Activated T-helper 2 cell treated with anti-CD3 and anti-CD28 coated beads, Interferon-gamma antibody, Interleukin-2, Interleukin-4, amounts not matched to agents 10 μg/mL and 5 μg/mL and 100 μg/mL, durations not matched to agents 14 hours and 24 hours and 36 hours (primary cell): ENCODE data around the gene BCAS4. TPM values are rescaled to one million over a fixed set of nuclear protein-coding genes. Genes with fewer than 3 reads are reported as not detected.

ENCODE experiments used
- DNase-seq: peaks from one replicate; pipeline ENCODE4 v3.0.0; 2021; ENCODE audit warnings: low spot score
- H3K27ac Mint-ChIP-seq: one replicate; pipeline ENCODE4 v1.8.0; 2021; ENCODE audit warnings: mixed read lengths
- H3K27me3 Mint-ChIP-seq: one replicate; pipeline ENCODE4 v1.8.0; 2021; ENCODE audit warnings: low read depth, mixed read lengths
- H3K36me3 Mint-ChIP-seq: one replicate; pipeline ENCODE4 v1.8.0; 2021; ENCODE audit warnings: low read depth, mixed read lengths
- H3K4me1 Mint-ChIP-seq: one replicate; pipeline ENCODE4 v1.8.0; 2021; ENCODE audit warnings: low read depth, mixed read lengths
- H3K4me3 Mint-ChIP-seq: one replicate; pipeline ENCODE4 v1.8.0; 2021; ENCODE audit warnings: low read depth, mild to moderate bottlenecking, moderate library complexity, mixed read lengths
- H3K9me3 Mint-ChIP-seq: one replicate; pipeline ENCODE4 v1.8.0; 2021; ENCODE audit warnings: mixed read lengths
- intact Hi-C: fragments of 100-400 bp; cut with micrococcal nuclease; formaldehyde crosslinking; loops from one replicate; pipeline ENCODE4 v1.15.1; 2023
- total RNA-seq: library from RNA; stranded (reverse); gene quantifications from 2 replicates; pipeline ENCODE4 v1.2.3, GENCODE V29; 2022

Gene BCAS4
- total RNA-seq, result 7.4 and 8.7 TPM in 2 replicates

GRCh38 chr20:50794846-50795634 lies at the start of gene BCAS4:
Gene BCAS4, plus strand, starts transcription at chr20:50795061. Its CDS starts 23 bp downstream, at chr20:50795084.
- peak; percentile 82 for DNase-seq
- Mint-ChIP-seq H3K9me3 (no peaks in the 10 kb centered on the region), H3K4me3 (peak within 1 kb of the TSS; percentile 82), H3K27me3 (no peaks in the 10 kb centered on the region), H3K36me3 (no peaks in the 10 kb centered on the region), H3K4me1 (peaks cover 13% of the 10 kb centered on the region), H3K27ac (no peak within 1 kb of the TSS)
- intact Hi-C loops, result loop anchor here (1.0 kb wide), 1 partner anchor 134 kb away; no protein-coding TSS in a partner anchor

GRCh38 chr20:50745634-50746137 lies 49.2 kb upstream of the BCAS4 start:
- H3K36me3 Mint-ChIP-seq, result peaks cover 22% of the 10 kb centered on the region
- intact Hi-C loops, result loop anchor here (2.0 kb wide), 1 partner anchor 15 kb away; the partner anchor contains the start of gene PARD6B
- H3K27ac Mint-ChIP-seq, result peak overlapping the region; percentile 73
- peaks cover 31% of the 10 kb centered on the region for H3K4me1 Mint-ChIP-seq
- H3K9me3 Mint-ChIP-seq, result no peaks in the 10 kb centered on the region
- H3K27me3 Mint-ChIP-seq, result no peaks in the 10 kb centered on the region
- H3K4me3 Mint-ChIP-seq, result no peak overlapping the region
- no peak for DNase-seq

GRCh38 chr20:50746138-50746940 lies 48.5 kb upstream of the BCAS4 start:
- peaks cover 27% of the 10 kb centered on the region for H3K4me1 Mint-ChIP-seq
- intact Hi-C loops, result loop anchor here (2.0 kb wide), 1 partner anchor 16 kb away; the partner anchor contains the start of gene PARD6B
- H3K9me3 Mint-ChIP-seq, result no peaks in the 10 kb centered on the region
- peaks cover 22% of the 10 kb centered on the region for H3K36me3 Mint-ChIP-seq
- DNase-seq, result no peak
- no peak overlapping the region for H3K4me3 Mint-ChIP-seq
- H3K27ac Mint-ChIP-seq, result peak overlapping the region; percentile 73
- H3K27me3 Mint-ChIP-seq, result no peaks in the 10 kb centered on the region

- H3K4me1 Mint-ChIP-seq, result peaks cover 26% of the 10 kb centered on the region
- no peaks in the 10 kb centered on the region for H3K27me3 Mint-ChIP-seq
- DNase-seq, result no peak
- H3K9me3 Mint-ChIP-seq, result no peaks in the 10 kb centered on the region
- intact Hi-C loops, result loop anchor here (2.0 kb wide), 1 partner anchor 16 kb away; the partner anchor contains the start of gene PARD6B
- peaks cover 22% of the 10 kb centered on the region for H3K36me3 Mint-ChIP-seq
- peak overlapping the region; percentile 40 for H3K4me3 Mint-ChIP-seq
- peak overlapping the region; percentile 61 for H3K27ac Mint-ChIP-seq
Measured at GRCh38 chr20:50747275-50747674, 47.6 kb upstream of the BCAS4 start.

GRCh38 chr20:50750145-50750671 lies 44.7 kb upstream of the BCAS4 start:
- H3K27ac Mint-ChIP-seq, result no peak overlapping the region
- intact Hi-C loops, result no loop called here
- peaks cover 22% of the 10 kb centered on the region for H3K4me1 Mint-ChIP-seq
- H3K4me3 Mint-ChIP-seq, result no peak overlapping the region
- DNase-seq, result no peak
- peaks cover 17% of the 10 kb centered on the region for H3K36me3 Mint-ChIP-seq
- H3K27me3 Mint-ChIP-seq, result no peaks in the 10 kb centered on the region
- no peaks in the 10 kb centered on the region for H3K9me3 Mint-ChIP-seq

- intact Hi-C loops, result no loop called here
- Mint-ChIP-seq H3K4me1 (no peaks in the 10 kb centered on the region), H3K27ac (no peak overlapping the region), H3K4me3 (no peak overlapping the region), H3K27me3 (no peaks in the 10 kb centered on the region), H3K36me3 (peaks cover 7% of the 10 kb centered on the region), H3K9me3 (no peaks in the 10 kb centered on the region)
- no peak for DNase-seq
Measured at GRCh38 chr20:50753152-50753551, 41.7 kb upstream of the BCAS4 start.

- Mint-ChIP-seq H3K27ac (no peak overlapping the region), H3K36me3 (peaks cover 7% of the 10 kb centered on the region), H3K4me3 (no peak overlapping the region), H3K4me1 (no peaks in the 10 kb centered on the region), H3K27me3 (no peaks in the 10 kb centered on the region), H3K9me3 (no peaks in the 10 kb centered on the region)
- no peak for DNase-seq
- intact Hi-C loops, result no loop called here
Measured at GRCh38 chr20:50754420-50754819, 40.4 kb upstream of the BCAS4 start.

GRCh38 chr20:50756447-50756846 lies 38.4 kb upstream of the BCAS4 start:
- Mint-ChIP-seq H3K4me3 (no peak overlapping the region), H3K36me3 (no peaks in the 10 kb centered on the region), H3K9me3 (no peaks in the 10 kb centered on the region), H3K27ac (no peak overlapping the region), H3K4me1 (no peaks in the 10 kb centered on the region), H3K27me3 (peaks cover 3% of the 10 kb centered on the region)
- intact Hi-C loops, result no loop called here
- DNase-seq, result no peak

- Mint-ChIP-seq H3K9me3 (no peaks in the 10 kb centered on the region), H3K36me3 (no peaks in the 10 kb centered on the region), H3K27ac (no peak overlapping the region), H3K27me3 (peaks cover 3% of the 10 kb centered on the region), H3K4me1 (no peaks in the 10 kb centered on the region), H3K4me3 (no peak overlapping the region)
- intact Hi-C loops, result no loop called here
- no peak for DNase-seq
Measured at GRCh38 chr20:50758469-50758868, 36.4 kb upstream of the BCAS4 start.

- Mint-ChIP-seq H3K4me3 (no peak overlapping the region), H3K27me3 (peaks cover 3% of the 10 kb centered on the region), H3K4me1 (no peaks in the 10 kb centered on the region), H3K36me3 (no peaks in the 10 kb centered on the region), H3K27ac (no peak overlapping the region), H3K9me3 (no peaks in the 10 kb centered on the region)
- no peak for DNase-seq
- intact Hi-C loops, result no loop called here
Measured at GRCh38 chr20:50758992-50759391, 35.9 kb upstream of the BCAS4 start.

GRCh38 chr20:50759678-50760077 lies 35.2 kb upstream of the BCAS4 start:
- Mint-ChIP-seq H3K9me3 (no peaks in the 10 kb centered on the region), H3K36me3 (no peaks in the 10 kb centered on the region), H3K4me3 (no peak overlapping the region), H3K4me1 (no peaks in the 10 kb centered on the region), H3K27ac (no peak overlapping the region), H3K27me3 (peaks cover 3% of the 10 kb centered on the region)
- no peak for DNase-seq
- intact Hi-C loops, result no loop called here

- no peaks in the 10 kb centered on the region for H3K4me1 Mint-ChIP-seq
- H3K36me3 Mint-ChIP-seq, result no peaks in the 10 kb centered on the region
- no peak for DNase-seq
- no peak overlapping the region for H3K27ac Mint-ChIP-seq
- no peak overlapping the region for H3K4me3 Mint-ChIP-seq
- no peaks in the 10 kb centered on the region for H3K9me3 Mint-ChIP-seq
- peaks cover 3% of the 10 kb centered on the region for H3K27me3 Mint-ChIP-seq
- intact Hi-C loops, result no loop called here
Measured at GRCh38 chr20:50762045-50762422, 32.8 kb upstream of the BCAS4 start.
